Subcutaneous abdominal adipose tissue (tissue), 5 donors: ENCODE measurements around the gene LAMA2.

ENCODE experiments used
- H3K27ac ChIP-seq: one replicate; pipeline ENCODE4 v1.7.0; 2013; ENCODE audit warnings: low read depth, mild to moderate bottlenecking, inconsistent platforms, low read length, moderate library complexity
- H3K27me3 ChIP-seq, 5 donors: one replicate each; pipeline ENCODE4 v1.7.0; 2013; ENCODE audit warnings: low read length in 5 of 5, inconsistent platforms in 1 of 5; ENCODE audit not compliant: control insufficient read depth in 5 of 5, insufficient read depth in 4 of 5
- H3K36me3 ChIP-seq, 5 donors: one replicate each; pipeline ENCODE4 v1.7.0; 2013; ENCODE audit warnings: low read length in 5 of 5; ENCODE audit not compliant: control insufficient read depth in 5 of 5, insufficient read depth in 5 of 5
- H3K4me1 ChIP-seq, 5 donors: one replicate each; pipeline ENCODE4 v1.7.0; 2013; ENCODE audit warnings: low read length in 5 of 5, mild to moderate bottlenecking in 3 of 5, moderate library complexity in 1 of 5; ENCODE audit not compliant: control insufficient read depth in 5 of 5, insufficient read depth in 5 of 5
- H3K4me3 ChIP-seq, 5 donors: one replicate each; pipeline ENCODE4 v1.7.0; 2013; ENCODE audit warnings: low read length in 5 of 5, low read depth in 1 of 5
- H3K9ac ChIP-seq, 5 donors: one replicate each; pipeline ENCODE4 v1.7.0; 2013; ENCODE audit warnings: low read length in 5 of 5, mild to moderate bottlenecking in 4 of 5, moderate library complexity in 3 of 5
- H3K9me3 ChIP-seq, 5 donors: one replicate each; pipeline ENCODE4 v1.7.0; 2013; ENCODE audit warnings: low read length in 5 of 5; ENCODE audit not compliant: control insufficient read depth in 5 of 5
- donor health status: healthy.
- donor health status: healthy.
- donor health status: healthy.
- donor health status: healthy.
- donor health status: healthy.

Gene LAMA2

GRCh38 chr6:129523816-129524215 is 640.9 kb downstream of the LAMA2 start:
- no peaks in the 10 kb centered on the region for H3K4me1 ChIP-seq

GRCh38 chr6:129525055-129525454 is 642.1 kb downstream of the LAMA2 start:
- H3K4me1 ChIP-seq = no peaks in the 10 kb centered on the region
- no peak overlapping the region for H3K27ac ChIP-seq
- H3K27me3 ChIP-seq = no peaks in the 10 kb centered on the region
- H3K9ac ChIP-seq = no peak overlapping the region
- H3K36me3 ChIP-seq = peaks cover 0 to 5% (median 2%) of the 10 kb centered on the region in 5 donors
- no peak overlapping the region for H3K4me3 ChIP-seq
- no peaks in the 10 kb centered on the region for H3K9me3 ChIP-seq

More at GRCh38 chr6:129523816-129524215, 640.9 kb downstream of the LAMA2 start:
- Histone ChIP-seq H3K4me3 (no peak overlapping the region), H3K27ac (no peak overlapping the region), H3K27me3 (no peaks in the 10 kb centered on the region), H3K36me3 (peaks cover 0 to 5% (median 2%) of the 10 kb centered on the region in 5 donors), H3K9ac (no peak overlapping the region), H3K9me3 (no peaks in the 10 kb centered on the region)

- no peaks in the 10 kb centered on the region for H3K4me1 ChIP-seq
- no peaks in the 10 kb centered on the region for H3K27me3 ChIP-seq
- peaks cover 0 to 12% (median 4%) of the 10 kb centered on the region in 5 donors for H3K36me3 ChIP-seq
- no peak overlapping the region for H3K27ac ChIP-seq
- H3K9me3 ChIP-seq = no peaks in the 10 kb centered on the region
- H3K9ac ChIP-seq = no peak overlapping the region
- no peak overlapping the region for H3K4me3 ChIP-seq
Measured at GRCh38 chr6:129534926-129535325, 652.0 kb downstream of the LAMA2 start.

- H3K9ac ChIP-seq = no peak overlapping the region
- H3K9me3 ChIP-seq = no peaks in the 10 kb centered on the region
- no peak overlapping the region for H3K4me3 ChIP-seq
- H3K27me3 ChIP-seq = no peaks in the 10 kb centered on the region
- H3K36me3 ChIP-seq = peaks cover 0 to 12% (median 4%) of the 10 kb centered on the region in 5 donors
- no peaks in the 10 kb centered on the region for H3K4me1 ChIP-seq
- H3K27ac ChIP-seq = no peak overlapping the region
Measured at GRCh38 chr6:129536271-129536670, 653.3 kb downstream of the LAMA2 start.

GRCh38 chr6:129539032-129539431 is 656.1 kb downstream of the LAMA2 start:
- Histone ChIP-seq H3K4me1 (no peaks in the 10 kb centered on the region), H3K27ac (no peak overlapping the region), H3K27me3 (no peaks in the 10 kb centered on the region), H3K4me3 (no peak overlapping the region), H3K9ac (no peak overlapping the region), H3K9me3 (no peaks in the 10 kb centered on the region), H3K36me3 (peaks cover 0 to 12% (median 4%) of the 10 kb centered on the region in 5 donors)

DNA sequence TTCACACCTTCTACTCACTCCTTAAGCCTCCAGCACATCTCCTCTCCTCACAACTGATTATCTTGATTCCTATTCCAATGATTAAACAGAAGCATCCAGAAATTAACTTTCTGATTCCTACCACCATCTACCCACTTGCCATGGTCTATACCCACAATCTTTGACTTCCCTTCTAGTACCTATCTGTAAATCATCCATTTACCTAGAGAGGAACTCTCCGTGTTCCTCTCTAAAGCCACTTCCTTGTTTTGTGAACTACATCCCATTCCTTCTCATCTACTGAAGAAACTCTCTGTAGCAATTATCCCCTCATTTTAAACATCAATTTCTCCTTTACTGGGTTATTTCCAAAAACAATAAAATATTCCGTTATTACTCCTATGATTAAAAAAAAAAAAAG is 659.8 kb downstream of the LAMA2 start:
- Histone ChIP-seq H3K4me1 (no peaks in the 10 kb centered on the region), H3K4me3 (no peak overlapping the region), H3K9me3 (no peaks in the 10 kb centered on the region), H3K27ac (no peak overlapping the region), H3K27me3 (no peaks in the 10 kb centered on the region), H3K36me3 (peaks cover 0 to 12% (median 4%) of the 10 kb centered on the region in 5 donors), H3K9ac (no peak overlapping the region)

GRCh38 chr6:129543981-129544380 is 661.0 kb downstream of the LAMA2 start:
- Histone ChIP-seq H3K4me3 (no peak overlapping the region), H3K4me1 (no peaks in the 10 kb centered on the region), H3K9me3 (no peaks in the 10 kb centered on the region), H3K27ac (no peak overlapping the region), H3K36me3 (peaks cover 0 to 5% (median under 1%) of the 10 kb centered on the region in 5 donors), H3K27me3 (no peaks in the 10 kb centered on the region), H3K9ac (no peak overlapping the region)

- H3K27me3 ChIP-seq = no peaks in the 10 kb centered on the region
- H3K9ac ChIP-seq = no peak overlapping the region
- no peaks in the 10 kb centered on the region for H3K9me3 ChIP-seq
- no peak overlapping the region for H3K27ac ChIP-seq
- H3K4me1 ChIP-seq = no peaks in the 10 kb centered on the region
- no peak overlapping the region for H3K4me3 ChIP-seq
- H3K36me3 ChIP-seq = no peaks in the 10 kb centered on the region
Measured at GRCh38 chr6:129544892-129545612, 662.1 kb downstream of the LAMA2 start.

GRCh38 chr6:129546702-129547101 is 663.8 kb downstream of the LAMA2 start:
- H3K9ac ChIP-seq = no peak overlapping the region
- H3K4me1 ChIP-seq = no peaks in the 10 kb centered on the region
- H3K27me3 ChIP-seq = no peaks in the 10 kb centered on the region
- H3K4me3 ChIP-seq = no peak overlapping the region
- H3K36me3 ChIP-seq = no peaks in the 10 kb centered on the region
- H3K9me3 ChIP-seq = no peaks in the 10 kb centered on the region
- no peak overlapping the region for H3K27ac ChIP-seq

- Histone ChIP-seq H3K36me3 (peaks cover 0 to 4% (median 0%) of the 10 kb centered on the region in 5 donors), H3K4me3 (no peak overlapping the region), H3K9ac (no peak overlapping the region), H3K27ac (no peak overlapping the region), H3K4me1 (no peaks in the 10 kb centered on the region), H3K9me3 (no peaks in the 10 kb centered on the region), H3K27me3 (no peaks in the 10 kb centered on the region)
Measured at GRCh38 chr6:129551486-129551885, 668.5 kb downstream of the LAMA2 start.
